IPS-NIHi11 (cell line): ENCODE measurements around the gene METRNL.
"Not testable (repeated sequence)": the region's sequence is repeated elsewhere in the genome, so short reads cannot be mapped to it uniquely, and the experiment has no call there.

Experiments used
- DNase-seq: peaks from one replicate; pipeline ENCODE4 v3.0.0; 2012; ENCODE audit warnings: mixed read lengths, low spot score

Gene METRNL

DNA sequence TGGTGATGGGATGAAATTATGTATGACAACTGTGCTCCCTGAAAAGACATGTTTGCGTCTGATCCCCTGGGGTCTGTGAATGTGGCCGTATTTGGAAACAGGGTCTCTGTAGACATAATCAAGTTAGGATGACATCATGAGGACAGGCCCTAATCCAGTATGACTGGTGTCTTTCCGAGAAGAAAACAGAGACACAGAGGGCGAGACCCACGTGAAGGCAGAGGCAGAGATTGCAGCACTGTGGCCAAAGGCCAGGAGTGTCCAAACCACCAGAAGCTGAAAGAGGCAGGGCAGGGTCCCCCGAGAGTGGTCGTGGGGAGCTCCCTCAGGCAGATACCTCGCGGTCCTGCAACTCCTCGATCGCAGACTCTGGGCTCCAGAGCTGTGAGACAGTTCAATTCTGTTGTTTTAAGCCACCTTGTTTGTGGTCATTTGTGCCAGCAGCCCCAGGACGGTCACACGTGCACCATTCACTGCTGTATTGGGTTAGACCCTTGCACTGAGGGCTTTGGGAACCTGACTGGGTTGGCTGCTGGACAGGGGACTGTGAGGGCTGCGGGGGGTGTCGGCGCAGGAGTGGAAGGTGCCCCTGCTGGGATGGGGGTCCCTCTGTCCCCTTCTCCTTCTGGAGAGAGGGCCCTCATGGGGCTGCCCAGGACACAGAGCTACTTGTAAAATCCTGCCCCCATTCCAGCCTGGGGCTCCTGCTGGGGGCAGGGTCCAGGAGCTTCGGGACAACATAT lies 27.7 kb downstream of the METRNL start:
- DNase-seq = no peak

DNA sequence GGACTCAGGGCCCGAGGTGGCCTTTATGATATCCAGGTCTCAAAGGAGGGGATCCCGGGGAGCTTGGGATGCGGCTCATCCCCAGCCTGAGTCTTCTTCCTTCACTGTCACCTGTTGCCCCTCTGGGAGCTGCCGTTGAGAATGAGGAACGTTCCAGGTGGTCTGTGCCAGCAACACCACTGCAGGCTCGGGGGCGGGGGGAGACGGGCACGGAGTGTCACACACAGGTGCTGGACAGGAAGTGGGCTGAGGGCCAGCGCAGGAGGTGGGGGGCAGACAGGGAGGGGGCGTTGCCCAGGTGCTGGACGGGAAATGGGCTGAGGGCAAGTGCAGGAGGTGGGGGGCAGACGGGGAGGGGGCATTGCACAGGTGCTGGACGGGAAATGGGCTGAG lies 28.2 kb downstream of the METRNL start:
- DNase-seq = no peak

- DNase-seq = no peak
Measured at GRCh38 chr17:83108709-83109108, 29.3 kb downstream of the METRNL start.

DNA sequence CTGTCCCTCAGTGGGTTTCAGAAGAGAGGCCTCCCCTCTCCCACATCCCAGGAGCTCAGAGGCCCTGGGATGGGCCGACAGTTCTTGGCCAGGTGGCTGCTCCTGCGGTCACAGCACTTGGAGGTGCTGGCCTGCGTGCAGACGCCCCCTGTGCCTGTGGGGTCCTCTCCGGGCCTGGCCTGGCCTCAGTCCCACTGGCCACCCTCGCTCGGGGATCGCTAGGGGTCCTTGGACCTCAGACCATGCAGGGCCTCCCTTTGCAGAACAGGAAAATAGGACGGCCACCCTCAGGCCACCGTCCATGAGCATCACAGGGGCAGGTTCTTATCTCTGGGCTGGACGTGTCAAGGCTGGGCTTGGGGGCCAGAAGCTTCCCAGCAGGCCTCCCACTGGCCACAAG lies 30.0 kb downstream of the METRNL start:
- no peak for DNase-seq

GRCh38 chr17:83109793-83110645 lies 30.6 kb downstream of the METRNL start:
- DNase-seq = peak; percentile 69

GRCh38 chr17:83110735-83111134 lies 31.3 kb downstream of the METRNL start:
- no peak for DNase-seq

DNA sequence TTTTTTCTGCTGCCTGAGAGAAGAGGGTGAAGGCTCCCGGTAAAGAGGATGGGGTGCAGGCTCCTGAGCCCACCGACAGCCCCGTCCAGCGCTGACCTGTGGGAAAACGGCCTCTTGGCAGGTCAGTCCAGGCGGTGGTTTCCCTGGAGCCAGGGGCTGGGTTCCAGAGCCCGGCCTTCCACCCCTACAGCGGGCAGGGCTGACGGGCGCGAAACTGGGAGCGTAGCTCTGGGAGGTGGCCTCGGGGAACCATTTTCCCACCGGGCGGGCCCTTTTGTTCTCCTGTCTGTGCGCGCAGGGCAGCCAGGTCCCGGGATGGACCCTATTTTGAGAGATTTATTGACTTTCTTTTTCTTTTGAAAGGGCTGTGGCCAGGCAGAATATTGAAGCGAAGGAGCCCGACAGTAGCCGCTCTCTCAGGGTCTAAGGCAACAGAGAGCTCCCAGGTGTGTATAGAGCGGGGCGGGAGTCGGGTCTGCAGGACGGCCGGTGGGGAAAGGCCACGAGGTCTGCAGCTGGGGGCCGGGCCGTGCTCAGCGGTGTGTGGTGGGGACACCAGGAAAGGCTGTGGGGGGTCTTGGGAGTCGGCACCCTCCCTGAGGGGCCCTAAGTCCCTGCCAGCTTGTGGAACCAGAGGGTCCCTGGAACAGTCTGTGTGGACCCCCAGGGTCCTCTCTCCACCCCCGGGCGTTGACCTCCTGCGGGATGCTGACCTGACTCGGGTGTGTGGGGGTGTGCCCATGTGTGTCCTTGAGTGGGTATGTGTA lies 32.3 kb downstream of the METRNL start:
- DNase-seq = no peak

GRCh38 chr17:83113381-83113780 lies 34.0 kb downstream of the METRNL start:
- DNase-seq = no peak

GRCh38 chr17:83113792-83114191 lies 34.4 kb downstream of the METRNL start:
- no peak for DNase-seq

GRCh38 chr17:83114706-83115105 lies 35.3 kb downstream of the METRNL start:
- DNase-seq = no peak

DNA sequence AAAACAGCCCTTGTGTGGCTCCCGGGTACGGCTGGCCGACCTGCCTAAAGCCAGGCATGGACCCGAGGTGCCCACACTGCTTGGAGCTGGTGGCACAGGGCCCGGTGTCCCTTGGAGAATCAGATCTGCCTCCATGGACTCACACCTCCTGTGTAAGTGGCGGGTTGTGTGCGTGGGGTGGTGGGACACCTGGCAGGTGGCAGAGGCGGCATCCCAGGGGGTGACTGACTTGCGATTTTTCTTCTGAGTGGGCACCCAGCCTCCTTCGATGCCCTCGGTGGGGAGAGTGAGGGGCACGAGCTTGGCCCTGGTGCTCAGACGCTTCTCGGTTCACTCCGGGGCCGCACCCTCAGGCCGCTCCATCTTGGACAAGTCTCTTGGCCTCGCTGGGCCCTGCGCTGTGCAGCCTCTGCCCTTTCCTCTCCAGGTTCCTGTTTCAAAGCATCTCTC lies 35.8 kb downstream of the METRNL start:
- no peak for DNase-seq

DNA sequence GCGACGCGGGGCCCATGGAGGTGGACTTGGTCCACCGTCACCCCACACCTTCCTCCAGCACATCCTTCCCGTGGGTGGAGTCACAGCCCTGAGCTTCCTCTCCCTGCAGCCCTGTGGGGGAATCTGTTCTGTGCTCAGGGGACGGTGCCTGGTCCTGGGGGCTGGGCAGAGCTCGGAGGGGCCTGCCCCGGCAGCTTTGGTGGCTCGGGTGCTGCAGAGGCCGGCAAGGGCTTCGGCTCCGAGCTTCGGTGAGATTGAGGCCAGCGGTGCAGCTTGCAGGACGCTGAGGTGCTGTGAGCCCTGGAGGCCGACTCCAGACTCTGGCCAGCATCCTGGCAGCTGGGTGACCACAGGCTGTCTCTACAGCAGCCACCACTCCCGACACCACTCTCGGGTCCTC lies 36.4 kb downstream of the METRNL start:
- DNase-seq = no peak

GRCh38 chr17:83116311-83116771 lies 36.9 kb downstream of the METRNL start:
- DNase-seq = no peak

GRCh38 chr17:83116783-83117555 lies 37.6 kb downstream of the METRNL start:
- DNase-seq = no peak

DNA sequence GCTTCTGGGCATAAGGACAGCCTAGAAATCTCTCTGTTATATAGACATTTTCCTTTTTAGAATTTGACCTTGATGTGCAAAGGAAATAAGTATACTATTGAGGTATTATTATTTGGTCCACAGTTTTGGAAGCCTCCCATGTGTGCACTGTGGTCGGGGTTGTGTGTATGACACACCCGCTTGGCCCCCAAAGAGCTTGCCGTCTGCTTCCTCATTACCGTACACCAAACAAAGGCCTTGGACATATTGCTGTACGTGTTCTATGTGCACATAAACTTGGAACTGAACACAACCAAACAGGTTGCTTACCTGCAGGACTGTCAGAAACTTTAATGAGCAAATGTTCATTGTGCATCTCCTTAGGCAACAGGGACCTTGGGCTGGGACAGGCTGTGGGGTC lies 38.2 kb downstream of the METRNL start:
- no peak for DNase-seq

- no peak for DNase-seq
Measured at GRCh38 chr17:83118071-83118841, 38.8 kb downstream of the METRNL start.

- DNase-seq = peak; percentile 63
Measured at GRCh38 chr17:83119987-83120864, 40.8 kb downstream of the METRNL start.

GRCh38 chr17:83121473-83121872 lies 42.1 kb downstream of the METRNL start:
- not testable (repeated sequence) for DNase-seq

- no peak for DNase-seq
Measured at GRCh38 chr17:83121921-83122820, 42.8 kb downstream of the METRNL start.
